ENCODE measurements around the gene ACBD7.

The ACBD7 gene

DNA sequence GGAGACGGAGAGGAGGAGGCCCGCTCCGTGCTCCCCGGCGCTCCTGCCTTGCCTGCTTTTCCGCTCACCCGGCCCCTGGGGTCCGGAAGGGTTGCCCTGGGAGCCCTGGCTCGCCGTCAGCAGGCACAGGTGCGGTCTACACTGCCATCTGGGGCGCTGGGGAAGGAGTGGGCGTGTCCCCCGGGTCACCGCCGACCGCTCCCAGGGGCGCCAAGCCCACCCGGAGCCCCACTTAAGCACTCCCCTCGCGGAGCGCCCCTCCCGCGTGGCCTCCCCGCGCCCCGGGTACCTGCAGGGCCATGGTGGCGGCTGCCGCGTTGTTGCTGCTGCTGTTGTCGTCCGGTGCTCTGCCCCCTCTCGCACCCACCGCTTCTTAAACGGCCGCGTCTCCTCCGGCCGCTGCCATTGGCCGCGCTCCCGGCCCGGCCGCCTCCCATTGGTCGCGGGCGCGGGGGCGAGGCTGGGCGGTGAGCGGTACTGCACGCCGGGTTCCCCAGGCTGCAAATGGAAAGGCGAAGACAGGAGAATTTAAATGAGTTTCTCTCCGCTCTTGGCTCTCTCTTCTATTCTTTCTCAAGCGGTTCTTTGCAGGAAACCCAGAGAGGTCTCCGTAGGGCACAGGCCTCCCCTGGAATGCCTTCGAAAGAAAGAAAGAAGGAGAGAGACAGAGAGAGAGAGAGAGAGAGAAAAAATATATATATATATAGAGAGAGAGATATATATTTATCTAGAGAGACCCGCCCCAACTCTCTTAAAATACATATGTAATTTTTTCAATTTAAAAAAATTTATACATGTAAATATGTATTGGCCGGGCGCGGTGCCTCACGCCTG is at the start of gene ACBD7:
TSS of gene ACBD7 (minus strand) at position 349 of the 834 bp plus-strand sequence. CDS start at position 301, 48 bp downstream.
- TF ChIP-seq CTCF (IDR thresholded peaks at IDR 0.05; ENCODE audit: low read depth, low read length) (no peak), MAX (IDR thresholded peaks at IDR 0.05; ENCODE audit: low read depth, low read length) (no peak; the same call in 1 of the 2 replicates), MYC (IDR thresholded peaks at IDR 0.05; ENCODE audit: low read depth, low read length) (peak; percentile 35; the same call in 1 of the 2 replicates), POLR2A (IDR thresholded peaks at IDR 0.05; ENCODE audit: extremely low read depth, insufficient read length) (peak; percentile 44)
- peak; percentile 87 for DNase-seq (ENCODE audit: low read depth)
- H3K4me3 ChIP-seq (ENCODE audit: low read depth, low read length), result peak within 1 kb of the TSS; percentile 52

DNA sequence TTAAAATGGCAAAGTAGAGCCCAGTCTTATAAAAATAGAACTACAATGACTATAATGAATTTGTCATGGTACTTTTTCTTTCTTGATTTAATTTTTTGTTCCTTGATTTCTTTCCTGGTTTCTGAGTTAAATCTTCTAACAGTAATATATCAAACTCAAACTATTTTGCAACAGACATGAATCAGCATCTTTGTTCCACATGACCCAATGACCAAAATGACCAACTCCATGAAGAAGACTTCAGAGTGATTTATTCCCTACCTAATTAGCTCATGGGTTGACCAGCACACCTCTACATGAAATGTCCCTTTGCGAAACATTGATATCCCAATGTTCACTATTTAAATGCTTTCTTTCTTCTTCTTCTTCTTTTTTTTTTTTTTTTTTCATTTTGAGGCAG is 49.1 kb upstream of the ACBD7 start:
- H3K4me3 ChIP-seq (ENCODE audit: low read depth, low read length), result no peak overlapping the region
- TF ChIP-seq CTCF (IDR thresholded peaks at IDR 0.05; ENCODE audit: low read depth, low read length) (no peak), MYC (IDR thresholded peaks at IDR 0.05; ENCODE audit: low read depth, low read length) (no peak), MAX (IDR thresholded peaks at IDR 0.05; ENCODE audit: low read depth, low read length) (no peak), POLR2A (IDR thresholded peaks at IDR 0.05; ENCODE audit: extremely low read depth, insufficient read length) (no peak)
- no peak for DNase-seq (ENCODE audit: low read depth)

DNA sequence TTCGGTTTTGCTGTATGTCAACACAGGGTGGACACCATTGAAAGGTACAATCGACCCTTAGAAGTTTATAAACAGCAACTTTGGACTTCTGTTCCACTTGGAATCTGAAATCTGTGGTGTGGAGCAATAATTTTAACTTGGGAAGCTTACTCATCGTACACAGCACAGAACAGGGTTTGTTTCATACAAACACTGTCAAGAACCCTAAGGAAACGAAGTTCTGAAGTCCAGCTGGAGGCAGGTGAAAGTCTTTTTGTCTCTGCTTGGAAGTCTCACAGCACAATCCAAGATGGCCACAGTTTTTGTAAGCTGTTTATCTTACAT is 48.4 kb upstream of the ACBD7 start:
- TF ChIP-seq POLR2A (IDR thresholded peaks at IDR 0.05; ENCODE audit: extremely low read depth, insufficient read length) (no peak), CTCF (IDR thresholded peaks at IDR 0.05; ENCODE audit: low read depth, low read length) (no peak), MYC (IDR thresholded peaks at IDR 0.05; ENCODE audit: low read depth, low read length) (no peak), MAX (IDR thresholded peaks at IDR 0.05; ENCODE audit: low read depth, low read length) (no peak)
- no peak for DNase-seq (ENCODE audit: low read depth)
- no peak overlapping the region for H3K4me3 ChIP-seq (ENCODE audit: low read depth, low read length)

DNA sequence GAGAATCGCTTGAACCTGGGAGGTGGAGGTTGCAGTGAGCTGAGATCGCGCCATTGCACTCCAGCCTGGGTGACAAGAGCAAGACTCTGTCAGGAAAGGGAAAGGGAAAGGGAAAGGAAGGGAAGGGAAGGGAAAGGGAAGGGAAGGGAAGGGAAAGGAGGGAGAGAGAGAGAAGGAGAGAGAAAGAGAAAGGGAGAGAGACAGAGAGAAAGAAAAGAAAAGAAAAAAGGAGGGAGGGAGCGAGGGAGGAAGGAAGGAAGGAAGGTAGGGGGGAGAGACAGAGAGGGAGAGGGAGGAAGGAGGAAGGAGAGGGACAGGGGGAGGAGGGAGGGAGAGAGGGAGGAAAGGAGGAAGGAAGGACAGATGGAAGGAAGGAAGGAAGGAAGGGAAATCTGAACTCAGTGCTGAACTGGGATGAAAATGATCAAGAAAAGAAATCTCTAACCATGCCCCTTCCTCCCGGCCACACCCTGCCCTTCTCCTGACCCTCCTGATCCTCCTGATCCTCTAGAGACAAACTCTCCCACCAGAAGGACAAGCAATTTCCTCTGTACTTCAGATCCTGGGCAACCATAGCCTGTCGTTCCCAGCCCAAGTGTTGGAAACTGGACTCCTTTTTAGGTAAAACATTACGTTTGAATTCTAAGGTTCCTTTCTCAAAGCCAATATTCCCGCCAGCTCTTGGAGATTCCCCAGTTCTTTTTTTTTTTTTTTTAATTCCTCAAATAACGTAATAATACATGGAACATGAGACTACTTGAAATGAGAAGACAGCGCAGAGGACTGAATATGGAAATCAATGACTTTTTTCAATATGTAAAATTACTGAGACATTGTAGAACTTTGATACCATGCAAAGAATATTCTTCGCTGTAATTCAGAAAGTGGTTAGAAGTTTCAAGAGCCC is 47.8 kb upstream of the ACBD7 start:
- DNase-seq (ENCODE audit: low read depth), result no peak
- TF ChIP-seq POLR2A (IDR thresholded peaks at IDR 0.05; ENCODE audit: extremely low read depth, insufficient read length) (no peak), CTCF (IDR thresholded peaks at IDR 0.05; ENCODE audit: low read depth, low read length) (no peak)

DNA sequence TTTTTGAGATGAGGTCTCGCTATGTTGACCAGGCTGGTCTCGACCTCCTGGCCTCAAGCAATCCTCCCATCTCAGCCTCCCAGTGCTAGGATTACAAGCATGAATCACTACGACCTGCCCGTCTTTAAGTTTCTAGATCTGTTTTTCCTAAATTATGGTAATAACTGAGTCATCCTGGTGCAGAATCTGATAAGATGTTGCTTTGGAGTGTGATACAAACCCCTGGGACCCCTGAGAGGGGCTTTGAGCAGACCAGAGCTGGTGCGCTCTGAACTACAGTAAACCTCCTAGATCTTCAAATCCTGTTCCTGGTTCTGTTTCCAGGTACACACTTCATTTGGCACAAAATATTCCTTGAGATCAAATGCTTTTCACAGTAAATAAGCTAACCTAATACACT is 42.8 kb upstream of the ACBD7 start:
- no peak overlapping the region for H3K4me3 ChIP-seq (ENCODE audit: low read depth, low read length)
- no peak for TF ChIP-seq CTCF (IDR thresholded peaks at IDR 0.05; ENCODE audit: low read depth, low read length)
- no peak for TF ChIP-seq POLR2A (IDR thresholded peaks at IDR 0.05; ENCODE audit: extremely low read depth, insufficient read length)
- TF ChIP-seq MAX (IDR thresholded peaks at IDR 0.05; ENCODE audit: low read depth, low read length), result no peak
- no peak for TF ChIP-seq MYC (IDR thresholded peaks at IDR 0.05; ENCODE audit: low read depth, low read length)
- DNase-seq (ENCODE audit: low read depth), result no peak

More for the DNA sequence above, 47.8 kb upstream of the ACBD7 start:
- H3K4me3 ChIP-seq (ENCODE audit: low read depth, low read length), result no peak overlapping the region
